Body of pancreas (tissue), 4 donors: ENCODE results near the gene PDE6B. TPM values are rescaled to one million over a fixed set of nuclear protein-coding genes. Genes with fewer than 3 reads are reported as not detected.
A peak's percentile ranks its signal among the peaks of the same experiment; 100 is the strongest.

Experiments
- ATAC-seq: fragments of 150-250 bp; one replicate; pipeline ENCODE4 v1.9.1; 2016
- DNase-seq, 4 donors: peaks; one replicate each; pipeline ENCODE4 v3.0.0-alpha.2; 2019
- H3K27ac ChIP-seq, 4 donors: fragments of 200-600 bp; sonication (generic); 1 replicate in 3 of 4; 2 replicates in 1 of 4; pipeline versions ENCODE4 v1.5.1 to v1.6.1; 2016 to 2019; ENCODE audit warnings: mild to moderate bottlenecking in 1 of 4, mixed read lengths in 1 of 4, moderate library complexity in 1 of 4
- H3K27me3 ChIP-seq, 2 donors: fragments of 200-600 bp; sonication (generic); one replicate each; pipeline ENCODE4 v1.6.0; 2016; ENCODE audit warnings: mild to moderate bottlenecking in 1 of 2
- H3K36me3 ChIP-seq, 2 donors: fragments of 200-600 bp; sonication (generic); replicated peaks in 1 of 2; 2 replicates each; pipeline ENCODE4 v1.5.1; 2016; ENCODE audit warnings: low read depth in 2 of 2; ENCODE audit not compliant: insufficient read depth in 1 of 2
- H3K4me1 ChIP-seq: fragments of 200-600 bp; sonication (generic); one replicate; pipeline ENCODE4 v1.6.0; 2016
- H3K4me3 ChIP-seq, 2 donors: fragments of 200-600 bp; sonication (generic); 1 replicate in 1 of 2; 2 replicates in 1 of 2; pipeline ENCODE4 v1.5.1; 2016 to 2019
- H3K9me3 ChIP-seq, 3 donors: fragments of 200-600 bp; sonication (generic); 1 replicate in 2 of 3; 2 replicates in 1 of 3; pipeline ENCODE4 v1.5.1; 2016
- CTCF ChIP-seq, 7 experiments: fragments of 450-650 bp in 4 of 7; fragments of 200-600 bp in 3 of 7; sonication (generic) in 3 of 7; IDR thresholded peaks; one replicate each; pipeline ENCODE4 v1.5.1; 2016 to 2019; ENCODE audit warnings: antibody characterized with exemption in 7 of 7
- POLR2A ChIP-seq, 3 donors: fragments of 450-650 bp; IDR thresholded peaks; one replicate each; pipeline ENCODE4 v1.6.1; 2016; ENCODE audit warnings: antibody characterized with exemption in 3 of 3, mild to moderate bottlenecking in 2 of 3
- WGBS, 2 donors: methylation state at CpG; one replicate each; pipeline ENCODE4 v1.1.5; 2017; 5-methylcytosine and 5-hydroxymethylcytosine counted together
- intact Hi-C: fragments of 100-400 bp; cut with DNase I; formaldehyde crosslinking; loops from one replicate; pipeline ENCODE4 v1.15.1; 2023
- total RNA-seq, 2 donors: library from RNA; depleted of rRNA; stranded (reverse); fragments of >200 nt; gene quantifications; one replicate each; pipeline ENCODE4 v1.1.0, GENCODE V29; 2016

Gene PDE6B
- total RNA-seq, 2 donors from 2014 or later, result 0.26 TPM; not detected in 1

GRCh38 chr4:676871-677235, 51.5 kb downstream of the PDE6B start:
- WGBS, 2 donors, result 73% methylated on average over 8 of the region's 8 CpGs; no CpG with 5 or more reads in 1 of the 2 donors
- TF ChIP-seq CTCF (IDR thresholded peaks at IDR 0.05) (no peak), POLR2A (IDR thresholded peaks at IDR 0.05) (no peak)
- peaks cover 0 to 3% of the 10 kb centered on the region in 2 donors for H3K36me3 ChIP-seq
- ATAC-seq (no peak), DNase-seq (no peak)
- intact Hi-C loops, result no loop called here
- H3K4me1 ChIP-seq, result peaks cover 57% of the 10 kb centered on the region
- H3K4me3 ChIP-seq, result no peak overlapping the region
- no peaks in the 10 kb centered on the region for H3K27me3 ChIP-seq
- H3K9me3 ChIP-seq, result no peaks in the 10 kb centered on the region
- no peak overlapping the region for H3K27ac ChIP-seq

GRCh38 chr4:677431-678293, 52.3 kb downstream of the PDE6B start:
- no peaks in the 10 kb centered on the region for H3K27me3 ChIP-seq

GRCh38 chr4:678331-679103, 53.1 kb downstream of the PDE6B start:
- H3K27ac ChIP-seq, result no peak overlapping the region
- H3K36me3 ChIP-seq, result no peaks in the 10 kb centered on the region
- peaks cover 52% of the 10 kb centered on the region for H3K4me1 ChIP-seq
- DNase-seq (no peak), ATAC-seq (no peak)
- no peaks in the 10 kb centered on the region for H3K27me3 ChIP-seq
- H3K9me3 ChIP-seq, result no peaks in the 10 kb centered on the region
- H3K4me3 ChIP-seq, result no peak overlapping the region
- 33 to 57% methylated on average over 1 to 13 of the region's 14 CpGs for WGBS, 2 donors
- intact Hi-C loops, result no loop called here
- no peak for TF ChIP-seq CTCF (IDR thresholded peaks at IDR 0.05)
- no peak for TF ChIP-seq POLR2A (IDR thresholded peaks at IDR 0.05)

More at GRCh38 chr4:677431-678293, 52.3 kb downstream of the PDE6B start:
- TF ChIP-seq CTCF (IDR thresholded peaks at IDR 0.05) (no peak), POLR2A (IDR thresholded peaks at IDR 0.05) (peak in 1 of 3 donors; percentile 5)
- Histone ChIP-seq H3K9me3 (no peaks in the 10 kb centered on the region), H3K27ac (no peak overlapping the region), H3K4me1 (peaks cover 60% of the 10 kb centered on the region), H3K4me3 (no peak overlapping the region), H3K36me3 (no peaks in the 10 kb centered on the region)
- ATAC-seq (no peak), DNase-seq (peak in 3 of 4 donors; percentile 35 to 46 (median 38))
- 42 to 43% methylated on average over 7 to 26 of the region's 26 CpGs for WGBS, 2 donors
- intact Hi-C loops, result no loop called here

- DNase-seq, result no peak
- intact Hi-C loops, result no loop called here
- no peak for TF ChIP-seq POLR2A (IDR thresholded peaks at IDR 0.05)
- no peak for ATAC-seq
- H3K27ac ChIP-seq, result no peak overlapping the region
- H3K27me3 ChIP-seq, result no peaks in the 10 kb centered on the region
- 76 to 92% methylated on average over 4 to 13 of the region's 13 CpGs for WGBS, 2 donors
- H3K36me3 ChIP-seq, result no peaks in the 10 kb centered on the region
- peaks cover 50% of the 10 kb centered on the region for H3K4me1 ChIP-seq
- no peak overlapping the region for H3K4me3 ChIP-seq
- no peaks in the 10 kb centered on the region for H3K9me3 ChIP-seq
Measured at GRCh38 chr4:679104-679481, 53.7 kb downstream of the PDE6B start.

GRCh38 chr4:679629-680028, 54.3 kb downstream of the PDE6B start:
- Histone ChIP-seq H3K36me3 (no peaks in the 10 kb centered on the region), H3K4me1 (peaks cover 50% of the 10 kb centered on the region), H3K9me3 (no peaks in the 10 kb centered on the region), H3K4me3 (no peak overlapping the region), H3K27ac (no peak overlapping the region), H3K27me3 (no peaks in the 10 kb centered on the region)
- TF ChIP-seq POLR2A (IDR thresholded peaks at IDR 0.05) (no peak), CTCF (IDR thresholded peaks at IDR 0.05) (no peak)
- intact Hi-C loops, result no loop called here
- 77% methylated on average over 11 of the region's 11 CpGs; no CpG with 5 or more reads in 1 of the 2 donors for WGBS, 2 donors
- no peak for DNase-seq
- ATAC-seq, result no peak
